ENCODE measurements around the gene COL8A1. TPM values are rescaled to one million over a fixed set of nuclear protein-coding genes. Genes with fewer than 3 reads are reported as not detected.

COL8A1 gene
- polyA plus RNA-seq, 3 donors, result 5.3 to 7.8 (median 5.3) TPM

GRCh38 chr3:99637368-99638111 lies 854 bp upstream of the COL8A1 start:
- no peak for DNase-seq (ENCODE audit: low read depth in 3 of 3, low spot score in 2 of 3)

DNA sequence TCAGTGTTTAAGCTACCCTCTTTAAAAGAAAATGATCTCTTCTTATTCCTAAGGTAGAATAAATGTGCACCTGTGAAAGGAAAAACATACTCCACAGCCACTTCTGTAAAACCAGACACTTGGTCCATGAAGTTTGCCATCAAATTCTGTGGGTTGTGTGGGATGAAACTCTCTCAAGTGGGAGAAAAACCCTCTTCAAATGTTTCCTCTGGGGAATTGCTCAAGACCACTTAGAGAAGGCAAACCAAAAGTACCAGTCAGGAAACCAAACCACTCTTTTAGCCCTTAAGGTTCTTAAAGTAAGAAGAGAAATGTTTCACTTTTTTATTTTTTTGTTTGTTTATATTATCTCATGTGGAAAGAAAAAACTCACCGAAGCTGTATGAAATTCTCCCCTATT lies 1.2 kb downstream of the COL8A1 start:
- DNase-seq (ENCODE audit: low read depth in 3 of 3, low spot score in 2 of 3), result no peak

GRCh38 chr3:99640214-99640851 lies 1.9 kb downstream of the COL8A1 start:
- DNase-seq (ENCODE audit: low read depth in 3 of 3, low spot score in 2 of 3), result no peak

DNA sequence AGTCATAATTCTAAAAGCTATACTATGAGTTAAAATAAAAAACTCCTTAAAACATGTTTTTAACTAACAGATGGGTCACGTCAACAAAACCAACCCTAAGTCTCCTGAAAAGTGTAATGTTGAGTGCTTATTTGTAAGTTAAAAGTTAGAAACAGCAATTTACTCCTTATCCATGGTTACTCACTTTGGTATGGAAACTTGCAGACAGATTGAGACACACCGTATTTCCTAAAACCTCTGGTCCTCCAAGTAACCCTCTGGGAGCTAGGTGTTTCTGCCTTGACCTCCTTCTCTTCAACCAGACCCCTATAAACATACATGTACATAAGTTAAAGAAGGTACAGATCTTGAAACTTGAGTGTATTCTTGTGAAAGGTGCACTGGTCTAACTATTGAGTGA lies 3.1 kb downstream of the COL8A1 start:
- no peak for DNase-seq (ENCODE audit: low read depth in 3 of 3, low spot score in 2 of 3)

GRCh38 chr3:99641982-99642381 lies 3.6 kb downstream of the COL8A1 start:
- DNase-seq (ENCODE audit: low read depth in 3 of 3, low spot score in 2 of 3), result no peak

DNA sequence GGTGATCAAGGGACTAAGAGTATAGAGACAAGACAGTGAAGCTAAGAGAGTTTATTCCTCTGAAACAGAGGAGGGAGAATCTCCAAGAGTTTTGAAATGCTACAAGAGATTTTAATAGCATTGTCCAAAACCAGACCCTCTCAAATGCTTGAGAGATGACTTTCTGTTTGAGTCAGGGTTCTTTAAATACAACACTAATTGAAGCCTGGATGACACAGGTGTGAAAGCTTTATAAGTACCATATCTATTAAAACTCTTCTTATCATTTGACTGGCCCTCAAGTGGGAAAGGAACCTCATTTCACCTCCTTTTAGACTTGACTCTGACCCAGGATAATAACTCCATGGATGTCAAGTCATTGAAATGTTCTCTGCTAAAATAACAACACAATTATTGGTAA lies 5.6 kb downstream of the COL8A1 start:
- DNase-seq (ENCODE audit: low read depth in 3 of 3, low spot score in 2 of 3), result no peak

GRCh38 chr3:99644746-99645145 lies 6.4 kb downstream of the COL8A1 start:
- no peak for DNase-seq (ENCODE audit: low read depth in 3 of 3, low spot score in 2 of 3)

GRCh38 chr3:99645277-99646106 lies 7.1 kb downstream of the COL8A1 start:
- DNase-seq (ENCODE audit: low read depth in 3 of 3, low spot score in 2 of 3), result no peak

DNA sequence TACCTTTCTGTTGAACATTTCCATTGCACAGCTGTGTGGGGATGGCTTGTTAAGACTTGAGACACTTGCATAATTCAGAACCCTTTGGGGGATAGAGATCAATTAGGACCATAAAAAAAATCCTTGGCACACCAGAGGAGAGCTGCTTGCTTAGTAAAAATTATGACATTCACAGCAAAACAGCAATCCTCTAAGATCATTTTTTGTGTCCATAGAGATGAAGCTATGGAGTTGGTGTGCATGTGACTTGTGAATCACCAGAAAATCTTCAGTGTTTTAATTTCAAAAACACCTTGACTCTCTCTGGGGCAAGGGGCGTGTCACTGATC lies 7.7 kb downstream of the COL8A1 start:
- no peak for DNase-seq (ENCODE audit: low read depth in 3 of 3, low spot score in 2 of 3)

GRCh38 chr3:99647081-99647480 lies 8.7 kb downstream of the COL8A1 start:
- DNase-seq (ENCODE audit: low read depth in 3 of 3, low spot score in 2 of 3), result no peak

GRCh38 chr3:99648101-99648500 lies 9.7 kb downstream of the COL8A1 start:
- DNase-seq (ENCODE audit: low read depth in 3 of 3, low spot score in 2 of 3), result no peak

DNA sequence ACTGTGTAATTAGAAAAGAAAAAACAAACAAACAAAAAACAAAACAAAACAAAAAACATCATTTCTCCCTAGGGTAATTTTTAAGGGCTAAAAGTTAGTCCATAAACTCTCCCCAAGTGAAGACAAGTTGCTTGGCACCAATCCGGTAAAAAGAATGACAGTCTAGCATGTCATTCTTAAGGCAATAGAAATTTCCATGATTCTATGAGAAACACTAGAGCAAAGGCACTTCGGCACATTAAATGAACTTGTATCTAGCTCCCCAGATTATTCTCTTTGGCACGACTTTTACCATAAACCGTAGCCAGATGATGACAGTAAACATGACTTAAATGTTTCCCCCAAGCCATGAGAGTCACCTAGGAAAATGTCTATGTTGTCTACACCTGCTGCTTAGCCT lies 10.1 kb downstream of the COL8A1 start:
- DNase-seq (ENCODE audit: low read depth in 3 of 3, low spot score in 2 of 3), result no peak

DNA sequence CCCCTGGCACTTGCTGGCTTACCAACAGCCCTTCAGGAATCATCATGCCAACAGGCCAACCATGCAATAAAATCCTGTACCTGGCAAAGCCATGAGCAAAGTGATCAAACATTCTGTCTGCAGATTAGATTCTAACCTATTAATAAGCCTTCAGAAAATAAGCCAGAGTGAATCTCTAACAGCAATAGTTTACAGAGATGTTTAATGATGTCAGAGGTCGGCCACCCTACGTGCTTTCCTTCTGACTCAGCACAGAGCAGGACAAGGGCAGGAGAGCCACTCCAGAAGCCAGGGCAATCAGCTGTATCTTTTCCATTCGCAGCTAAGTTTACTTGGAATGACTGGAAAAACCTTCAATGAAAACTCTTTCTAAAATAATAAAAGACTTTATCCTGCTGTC lies 13.1 kb downstream of the COL8A1 start:
- no peak for DNase-seq (ENCODE audit: low read depth in 3 of 3, low spot score in 2 of 3)

DNA sequence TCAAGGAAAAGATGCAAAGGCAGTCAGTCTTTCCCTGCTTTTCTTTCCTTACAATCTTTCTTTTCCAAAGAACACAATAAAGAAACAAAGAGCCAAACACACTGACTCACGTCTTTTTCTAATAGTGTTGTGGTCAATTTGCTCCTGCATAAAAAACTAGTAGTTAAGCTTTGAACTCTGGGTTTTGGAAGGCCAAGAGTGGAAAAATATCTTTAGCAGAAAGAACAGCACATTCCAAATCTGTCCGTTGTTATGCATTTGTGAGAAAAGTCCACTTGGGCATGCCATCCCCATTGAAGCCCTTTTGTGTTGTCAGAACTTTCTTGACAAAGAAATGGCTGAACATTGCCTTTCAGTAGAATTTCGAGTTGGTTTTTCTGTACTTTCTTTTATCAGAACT lies 18.2 kb downstream of the COL8A1 start:
- no peak for DNase-seq (ENCODE audit: low read depth in 3 of 3, low spot score in 2 of 3)

GRCh38 chr3:99658274-99658673 lies 19.9 kb downstream of the COL8A1 start:
- no peak for DNase-seq (ENCODE audit: low read depth in 3 of 3, low spot score in 2 of 3)

GRCh38 chr3:99659032-99659431 lies 20.6 kb downstream of the COL8A1 start:
- DNase-seq (ENCODE audit: low read depth in 3 of 3, low spot score in 2 of 3), result no peak

GRCh38 chr3:99659951-99660350 lies 21.6 kb downstream of the COL8A1 start:
- no peak for DNase-seq (ENCODE audit: low read depth in 3 of 3, low spot score in 2 of 3)

- no peak for DNase-seq (ENCODE audit: low read depth in 3 of 3, low spot score in 2 of 3)
These were observed 24.6 kb downstream of the COL8A1 start for GRCh38 chr3:99662838-99663570.

DNA sequence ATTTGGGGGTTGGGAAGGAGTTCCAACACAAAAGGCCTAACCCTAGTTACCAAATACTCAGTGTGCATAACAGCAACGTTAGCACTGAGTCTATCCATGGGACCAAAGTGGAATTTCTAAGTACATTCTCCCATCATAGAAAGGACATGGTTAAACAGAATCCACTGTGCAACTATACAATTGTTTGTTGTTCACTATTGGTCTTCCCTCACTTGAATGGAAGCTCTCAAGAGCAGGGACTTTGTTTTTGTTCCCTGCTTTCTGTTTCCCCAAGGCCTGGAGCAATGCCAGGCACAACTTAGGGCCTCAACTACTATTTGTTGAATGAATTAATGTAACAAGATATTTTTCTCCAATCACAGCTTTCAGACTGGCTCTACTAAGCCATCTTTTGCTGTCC lies 25.6 kb downstream of the COL8A1 start:
- no peak for DNase-seq (ENCODE audit: low read depth in 3 of 3, low spot score in 2 of 3)

GRCh38 chr3:99665017-99665416 lies 26.6 kb downstream of the COL8A1 start:
- no peak for DNase-seq (ENCODE audit: low read depth in 3 of 3, low spot score in 2 of 3)

DNA sequence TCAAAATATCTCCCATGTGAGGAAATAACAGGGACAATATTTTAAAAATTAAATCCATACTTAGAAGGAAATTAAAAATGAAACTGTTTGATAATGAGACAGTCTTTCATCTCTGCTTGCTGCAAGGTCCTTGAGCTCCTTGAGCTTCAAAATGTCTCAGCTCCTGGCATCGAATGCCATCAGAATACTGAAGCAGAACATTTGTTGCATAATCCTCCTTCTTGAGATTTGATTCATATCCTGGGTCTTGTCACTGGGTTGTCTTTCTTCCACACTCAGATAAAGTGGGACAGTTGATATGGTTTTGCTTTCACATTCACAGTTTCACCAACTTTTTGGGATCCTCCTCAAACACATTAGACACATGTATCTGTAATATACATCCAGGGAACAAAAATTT lies 27.8 kb downstream of the COL8A1 start:
- DNase-seq (ENCODE audit: low read depth in 3 of 3, low spot score in 2 of 3), result no peak

Measured in right renal cortex interstitium (tissue), 3 donors.